RWPE2 (cell line): Measurements from ENCODE around the gene HDAC4.

ENCODE experiments used
- ATAC-seq: fragments of 200-7000 bp; cut with Tn5 transposase; 3 replicates; pipeline ENCODE4 v1.9.1; 2021; ENCODE audit warnings: low read depth
- DNase-seq: peaks from one replicate; pipeline ENCODE4 v3.0.0-alpha.2; 2020; ENCODE audit warnings: low spot score
- H3K27ac ChIP-seq: fragments of 450-650 bp; 2 replicates; pipeline ENCODE4 v1.5.1; 2017; ENCODE audit warnings: mild to moderate bottlenecking; ENCODE audit not compliant: poor library complexity, severe bottlenecking
- H3K27me3 ChIP-seq: fragments of 250-450 bp; sonication (Bioruptor Pico); 2 replicates; pipeline ENCODE4 v1.5.1; 2021; ENCODE audit warnings: mild to moderate bottlenecking, moderate library complexity; ENCODE audit not compliant: insufficient read depth, poor library complexity, severe bottlenecking
- H3K36me3 ChIP-seq: fragments of 250-450 bp; sonication (Bioruptor Pico); 2 replicates; pipeline ENCODE4 v1.5.1; 2020; ENCODE audit warnings: low read depth, mild to moderate bottlenecking, moderate library complexity
- H3K4me1 ChIP-seq: fragments of 250-450 bp; sonication (Bioruptor Pico); 2 replicates; pipeline ENCODE4 v1.5.1; 2021; ENCODE audit warnings: mild to moderate bottlenecking, moderate library complexity; ENCODE audit not compliant: insufficient read depth, poor library complexity, severe bottlenecking
- H3K4me3 ChIP-seq: fragments of 250-450 bp; sonication (Bioruptor Pico); 2 replicates; pipeline ENCODE4 v1.5.1; 2021; ENCODE audit warnings: mild to moderate bottlenecking, moderate library complexity; ENCODE audit not compliant: severe bottlenecking
- H3K9me3 ChIP-seq: fragments of 250-450 bp; sonication (Bioruptor Pico); 2 replicates; pipeline ENCODE4 v1.5.1; 2021; ENCODE audit warnings: mild to moderate bottlenecking, moderate library complexity; ENCODE audit not compliant: severe bottlenecking
- CTCF ChIP-seq: fragments of 450-650 bp; IDR thresholded peaks from one replicate; pipeline ENCODE4 v1.5.1; 2017; ENCODE audit warnings: mild to moderate bottlenecking, moderate library complexity; ENCODE audit not compliant: poor library complexity, severe bottlenecking

The HDAC4 gene

GRCh38 chr2:239005586-239005985, 395.2 kb downstream of the HDAC4 start:
- peaks cover 6% of the 10 kb centered on the region for H3K4me1 ChIP-seq
- DNase-seq: no peak
- no peak for ATAC-seq
- no peaks in the 10 kb centered on the region for H3K27me3 ChIP-seq
- no peak overlapping the region for H3K27ac ChIP-seq
- H3K4me3 ChIP-seq: no peak overlapping the region
- H3K9me3 ChIP-seq: no peaks in the 10 kb centered on the region
- no peak for TF ChIP-seq CTCF
- no peaks in the 10 kb centered on the region for H3K36me3 ChIP-seq

- Histone ChIP-seq H3K27me3 (no peaks in the 10 kb centered on the region), H3K36me3 (no peaks in the 10 kb centered on the region), H3K27ac (no peak overlapping the region), H3K4me3 (no peak overlapping the region), H3K9me3 (no peaks in the 10 kb centered on the region), H3K4me1 (peaks cover 6% of the 10 kb centered on the region)
- ATAC-seq (no peak), DNase-seq (no peak)
- TF ChIP-seq CTCF: no peak
These were observed 396.4 kb downstream of the HDAC4 start for GRCh38 chr2:239004274-239005015.

- no peak for ATAC-seq
- peaks cover 6% of the 10 kb centered on the region for H3K4me1 ChIP-seq
- H3K4me3 ChIP-seq: no peak overlapping the region
- no peak for DNase-seq
- no peaks in the 10 kb centered on the region for H3K36me3 ChIP-seq
- no peaks in the 10 kb centered on the region for H3K9me3 ChIP-seq
- no peak overlapping the region for H3K27ac ChIP-seq
- no peaks in the 10 kb centered on the region for H3K27me3 ChIP-seq
- TF ChIP-seq CTCF: no peak
These were observed 397.1 kb downstream of the HDAC4 start for GRCh38 chr2:239003624-239004273.

GRCh38 chr2:239002954-239003623, 397.7 kb downstream of the HDAC4 start:
- Histone ChIP-seq H3K4me3 (no peak overlapping the region), H3K4me1 (peaks cover 6% of the 10 kb centered on the region), H3K36me3 (no peaks in the 10 kb centered on the region), H3K27me3 (no peaks in the 10 kb centered on the region), H3K27ac (no peak overlapping the region), H3K9me3 (no peaks in the 10 kb centered on the region)
- DNase-seq (no peak), ATAC-seq (no peak)
- TF ChIP-seq CTCF: peak; percentile 22
